Measurements from ENCODE around the gene DDX27.

DNA sequence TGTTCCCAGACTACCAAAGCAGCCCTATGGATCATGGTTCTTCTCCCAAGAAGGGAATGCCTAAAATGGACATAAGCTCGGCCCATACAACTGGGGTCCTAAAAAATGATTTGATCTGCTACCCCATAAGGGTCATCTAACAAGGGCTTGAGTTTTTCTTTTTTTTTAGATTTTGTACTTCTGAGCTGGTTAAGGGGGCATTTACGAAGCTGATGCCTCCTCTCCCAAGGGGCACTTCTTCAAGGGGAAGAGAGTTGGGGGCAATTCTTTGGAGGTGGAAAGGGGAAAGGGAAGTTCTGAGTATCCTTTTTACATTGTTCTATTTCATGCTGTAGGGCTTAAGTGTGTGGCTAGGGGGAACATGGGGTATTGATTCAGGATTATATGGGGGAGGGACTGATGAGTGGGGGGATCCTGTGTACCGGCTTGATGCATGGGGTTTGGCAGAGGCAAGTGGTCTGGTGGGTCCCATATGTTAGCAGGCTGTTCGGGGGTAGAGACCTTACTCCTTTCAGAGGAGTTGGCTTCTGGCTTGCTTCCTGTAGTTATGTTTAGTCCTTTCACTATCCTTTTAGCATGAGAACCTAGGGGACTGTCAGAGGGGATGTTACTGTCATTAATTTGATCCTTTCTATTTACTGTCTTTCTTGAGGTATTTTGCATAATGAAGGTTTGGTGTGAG lies 66.7 kb downstream of the DDX27 start:
- TF ChIP-seq, protein P1, sequence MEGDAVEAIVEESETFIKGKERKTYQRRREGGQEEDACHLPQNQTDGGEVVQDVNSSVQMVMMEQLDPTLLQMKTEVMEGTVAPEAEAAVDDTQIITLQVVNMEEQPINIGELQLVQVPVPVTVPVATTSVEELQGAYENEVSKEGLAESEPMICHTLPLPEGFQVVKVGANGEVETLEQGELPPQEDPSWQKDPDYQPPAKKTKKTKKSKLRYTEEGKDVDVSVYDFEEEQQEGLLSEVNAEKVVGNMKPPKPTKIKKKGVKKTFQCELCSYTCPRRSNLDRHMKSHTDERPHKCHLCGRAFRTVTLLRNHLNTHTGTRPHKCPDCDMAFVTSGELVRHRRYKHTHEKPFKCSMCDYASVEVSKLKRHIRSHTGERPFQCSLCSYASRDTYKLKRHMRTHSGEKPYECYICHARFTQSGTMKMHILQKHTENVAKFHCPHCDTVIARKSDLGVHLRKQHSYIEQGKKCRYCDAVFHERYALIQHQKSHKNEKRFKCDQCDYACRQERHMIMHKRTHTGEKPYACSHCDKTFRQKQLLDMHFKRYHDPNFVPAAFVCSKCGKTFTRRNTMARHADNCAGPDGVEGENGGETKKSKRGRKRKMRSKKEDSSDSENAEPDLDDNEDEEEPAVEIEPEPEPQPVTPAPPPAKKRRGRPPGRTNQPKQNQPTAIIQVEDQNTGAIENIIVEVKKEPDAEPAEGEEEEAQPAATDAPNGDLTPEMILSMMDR (IDR thresholded peaks at IDR 0.05; ENCODE audit: poor library complexity) = no peak
- TF ChIP-seq EZH2phosphoT487 (IDR thresholded peaks at IDR 0.05; ENCODE audit: low read depth, severe bottlenecking, unreplicated experiment) = no peak
